Neural progenitor cell (in vitro differentiated cells): Measurements from ENCODE around the gene XIRP1. TPM values are rescaled to one million over a fixed set of nuclear protein-coding genes. Genes with fewer than 3 reads are reported as not detected.

Experiments used
- DNase-seq: peaks from one replicate; pipeline ENCODE4 v3.0.0-alpha.2; 2016; ENCODE audit warnings: low spot score
- H2AFZ ChIP-seq: fragments of 200-600 bp; sonication (generic); replicated peaks from 2 replicates; pipeline ENCODE4 v1.6.1; 2016; ENCODE audit warnings: antibody characterized with exemption
- H3F3A ChIP-seq: fragments of 200-600 bp; sonication (generic); 2 replicates; pipeline ENCODE4 v1.6.1; 2016; ENCODE audit warnings: antibody characterized with exemption, low read depth
- H3K27ac ChIP-seq: fragments of 200-600 bp; sonication (generic); 2 replicates; pipeline ENCODE4 v1.5.1; 2016; ENCODE audit warnings: mild to moderate bottlenecking
- H3K27me3 ChIP-seq: fragments of 200-600 bp; sonication (generic); 2 replicates; pipeline ENCODE4 v1.6.1; 2016; ENCODE audit warnings: mild to moderate bottlenecking, moderate library complexity
- H3K36me3 ChIP-seq: fragments of 200-600 bp; sonication (generic); 2 replicates; pipeline ENCODE4 v1.5.1; 2016
- H3K4me1 ChIP-seq: fragments of 200-600 bp; sonication (generic); 2 replicates; pipeline ENCODE4 v1.6.1; 2016; ENCODE audit warnings: mixed run types
- H3K4me2 ChIP-seq: fragments of 200-600 bp; sonication (generic); 2 replicates; pipeline ENCODE4 v1.6.1; 2016
- H3K4me3 ChIP-seq: fragments of 200-600 bp; sonication (generic); 2 replicates; pipeline ENCODE4 v1.5.1; 2016
- H3K79me2 ChIP-seq: fragments of 200-600 bp; sonication (generic); 2 replicates; pipeline ENCODE4 v1.6.1; 2016; ENCODE audit warnings: low read depth
- H3K9ac ChIP-seq: fragments of 200-600 bp; sonication (generic); 2 replicates; pipeline ENCODE4 v1.6.1; 2016
- H3K9me3 ChIP-seq: fragments of 200-600 bp; sonication (generic); 2 replicates; pipeline ENCODE4 v1.5.1; 2016; ENCODE audit warnings: low read depth
- H4K20me1 ChIP-seq: fragments of 200-600 bp; sonication (generic); 2 replicates; pipeline ENCODE4 v1.6.1; 2016; ENCODE audit warnings: low read depth
- H3K27ac Mint-ChIP-seq: 3 replicates; pipeline ENCODE4 v1.8.0; 2021; ENCODE audit warnings: mixed read lengths
- H3K27me3 Mint-ChIP-seq: 2 replicates; pipeline ENCODE4 v1.8.0; 2022; ENCODE audit warnings: low read depth, mild to moderate bottlenecking, inconsistent platforms, moderate library complexity, mixed read lengths; ENCODE audit not compliant: insufficient read depth
- H3K36me3 Mint-ChIP-seq: 3 replicates; pipeline ENCODE4 v1.8.0; 2021; ENCODE audit warnings: mixed read lengths
- H3K4me1 Mint-ChIP-seq: 3 replicates; pipeline ENCODE4 v1.8.0; 2021; ENCODE audit warnings: mixed read lengths
- H3K4me3 Mint-ChIP-seq: 3 replicates; pipeline ENCODE4 v1.8.0; 2021; ENCODE audit warnings: mild to moderate bottlenecking, moderate library complexity, mixed read lengths
- H3K9me3 Mint-ChIP-seq: 3 replicates; pipeline ENCODE4 v1.8.0; 2020; ENCODE audit warnings: mixed read lengths
- EZH2 ChIP-seq: fragments of 200-600 bp; sonication (generic); IDR thresholded peaks from 2 replicates; pipeline ENCODE4 v1.6.1; 2017; ENCODE audit warnings: antibody characterized with exemption, mild to moderate bottlenecking, moderate library complexity
- EZH2phosphoT487 ChIP-seq: fragments of 200-600 bp; sonication (generic); IDR thresholded peaks from 2 replicates; pipeline ENCODE4 v1.6.1; 2017; ENCODE audit warnings: antibody characterized with exemption
- total RNA-seq: library from RNA; depleted of rRNA; stranded (reverse); fragments of >200 nt; gene quantifications from 2 replicates; pipeline ENCODE4 v1.2.3, GENCODE V29; 2015; ENCODE audit warnings: low replicate concordance
- TF ChIP-seq, protein P1 (sequence below): fragments of 200-600 bp; sonication (generic); IDR thresholded peaks from 2 replicates; pipeline ENCODE4 v1.5.1; 2017; ENCODE audit warnings: antibody characterized with exemption, mild to moderate bottlenecking

The XIRP1 gene
- total RNA-seq, 1 donor from 2014 or later: not detected

DNA sequence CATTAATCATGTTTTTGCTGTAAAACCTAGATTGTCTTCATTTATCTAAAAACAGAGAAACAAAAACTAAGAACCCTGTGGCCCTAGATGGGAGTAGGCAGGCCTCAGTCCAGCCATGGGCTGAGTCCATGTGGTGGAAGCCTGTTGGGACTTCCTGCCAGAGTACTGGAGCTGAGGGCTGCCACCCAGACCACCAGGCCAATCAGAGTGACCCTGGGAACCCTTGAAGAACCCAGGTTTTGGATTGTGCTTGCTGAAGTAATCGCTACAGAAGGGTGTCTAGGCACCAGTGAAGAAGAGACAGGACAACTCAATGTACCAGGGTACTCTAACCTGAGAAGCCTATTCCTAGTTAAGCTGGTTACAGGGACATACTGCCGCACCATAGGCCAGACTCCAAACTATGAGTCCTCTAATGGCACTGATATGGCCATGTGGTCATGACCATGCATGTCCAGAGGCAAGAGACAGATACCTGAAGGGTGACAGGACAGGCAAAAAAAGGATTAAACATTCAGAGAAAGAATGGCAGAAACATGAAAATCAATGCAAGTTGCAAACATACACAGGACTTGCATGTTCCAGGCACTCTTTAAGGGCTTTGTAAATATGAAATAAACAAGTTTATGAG lies 51.9 kb downstream of the XIRP1 start:
- H3K27ac Mint-ChIP-seq: peak overlapping the region; percentile 14

GRCh38 chr3:39139442-39139841 lies 53.0 kb downstream of the XIRP1 start:
- peaks cover 10% of the 10 kb centered on the region for H3K36me3 Mint-ChIP-seq
- H3K27ac ChIP-seq: no peak overlapping the region

More for the DNA sequence above, 51.9 kb downstream of the XIRP1 start:
- H3K36me3 Mint-ChIP-seq: peaks cover 13% of the 10 kb centered on the region
- Histone ChIP-seq H3K4me3 (no peak overlapping the region), H3K4me1 (no peaks in the 10 kb centered on the region), H4K20me1 (no peaks in the 10 kb centered on the region), H3K9ac (no peak overlapping the region), H3K4me2 (no peak overlapping the region), H3K27ac (no peak overlapping the region), H2AFZ (no peak overlapping the region), H3F3A (no peaks in the 10 kb centered on the region), H3K79me2 (no peaks in the 10 kb centered on the region), H3K36me3 (no peaks in the 10 kb centered on the region), H3K9me3 (no peaks in the 10 kb centered on the region), H3K27me3 (no peaks in the 10 kb centered on the region)
- peaks cover 3% of the 10 kb centered on the region for H3K4me1 Mint-ChIP-seq
- TF ChIP-seq EZH2 (no peak), EZH2phosphoT487 (no peak)
- TF ChIP-seq, protein P1, sequence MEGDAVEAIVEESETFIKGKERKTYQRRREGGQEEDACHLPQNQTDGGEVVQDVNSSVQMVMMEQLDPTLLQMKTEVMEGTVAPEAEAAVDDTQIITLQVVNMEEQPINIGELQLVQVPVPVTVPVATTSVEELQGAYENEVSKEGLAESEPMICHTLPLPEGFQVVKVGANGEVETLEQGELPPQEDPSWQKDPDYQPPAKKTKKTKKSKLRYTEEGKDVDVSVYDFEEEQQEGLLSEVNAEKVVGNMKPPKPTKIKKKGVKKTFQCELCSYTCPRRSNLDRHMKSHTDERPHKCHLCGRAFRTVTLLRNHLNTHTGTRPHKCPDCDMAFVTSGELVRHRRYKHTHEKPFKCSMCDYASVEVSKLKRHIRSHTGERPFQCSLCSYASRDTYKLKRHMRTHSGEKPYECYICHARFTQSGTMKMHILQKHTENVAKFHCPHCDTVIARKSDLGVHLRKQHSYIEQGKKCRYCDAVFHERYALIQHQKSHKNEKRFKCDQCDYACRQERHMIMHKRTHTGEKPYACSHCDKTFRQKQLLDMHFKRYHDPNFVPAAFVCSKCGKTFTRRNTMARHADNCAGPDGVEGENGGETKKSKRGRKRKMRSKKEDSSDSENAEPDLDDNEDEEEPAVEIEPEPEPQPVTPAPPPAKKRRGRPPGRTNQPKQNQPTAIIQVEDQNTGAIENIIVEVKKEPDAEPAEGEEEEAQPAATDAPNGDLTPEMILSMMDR: no peak
- peaks cover 8% of the 10 kb centered on the region for H3K27me3 Mint-ChIP-seq
- H3K4me3 Mint-ChIP-seq: no peak overlapping the region
- H3K9me3 Mint-ChIP-seq: no peaks in the 10 kb centered on the region
- DNase-seq: no peak

DNA sequence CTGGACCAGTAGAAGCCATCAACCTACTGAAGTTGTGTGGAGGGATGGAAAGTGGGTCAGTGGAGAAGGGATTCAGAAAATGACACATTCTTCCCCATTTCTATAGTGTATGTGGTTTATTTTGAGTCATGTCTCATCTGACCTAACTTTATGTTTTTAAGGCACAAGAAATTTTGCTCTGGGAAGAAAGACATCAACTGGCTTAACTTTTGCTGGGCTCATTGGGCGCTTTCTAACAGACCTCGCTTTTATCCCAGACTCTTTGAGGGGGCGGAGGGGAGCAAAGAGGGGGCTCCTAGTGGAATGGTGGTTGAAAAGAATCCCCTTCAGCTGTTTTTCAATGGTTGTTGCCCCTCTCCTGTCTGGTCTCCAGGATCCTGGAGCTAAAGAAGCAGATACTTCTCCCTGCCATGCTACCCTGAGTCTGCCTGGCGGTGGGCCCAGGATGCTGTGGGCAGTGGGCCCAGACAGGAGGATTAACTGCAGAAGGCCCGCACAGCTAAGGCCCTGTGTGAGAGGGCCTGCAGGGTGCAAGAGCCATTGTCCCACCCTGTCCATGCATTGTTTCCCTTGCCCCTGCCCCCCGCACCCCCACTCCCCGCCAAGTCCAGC lies 53.5 kb downstream of the XIRP1 start:
- no peak overlapping the region for H3K4me3 ChIP-seq
- DNase-seq: no peak
- no peaks in the 10 kb centered on the region for H4K20me1 ChIP-seq
- no peaks in the 10 kb centered on the region for H3K9me3 ChIP-seq
- H3K9ac ChIP-seq: no peak overlapping the region
- no peaks in the 10 kb centered on the region for H3K4me1 Mint-ChIP-seq
- TF ChIP-seq EZH2phosphoT487 (no peak), EZH2 (no peak)
- TF ChIP-seq, protein P1: no peak
- H3K27me3 ChIP-seq: no peaks in the 10 kb centered on the region
- H3K4me3 Mint-ChIP-seq: no peak overlapping the region
- no peak overlapping the region for H3K27ac ChIP-seq
- H3K4me1 ChIP-seq: no peaks in the 10 kb centered on the region
- no peak overlapping the region for H3K4me2 ChIP-seq
- H3F3A ChIP-seq: no peaks in the 10 kb centered on the region
- no peak overlapping the region for H3K27ac Mint-ChIP-seq
- H3K36me3 ChIP-seq: no peaks in the 10 kb centered on the region
- peaks cover 4% of the 10 kb centered on the region for H3K27me3 Mint-ChIP-seq
- no peaks in the 10 kb centered on the region for H3K79me2 ChIP-seq
- H3K36me3 Mint-ChIP-seq: peaks cover 9% of the 10 kb centered on the region
- H3K9me3 Mint-ChIP-seq: no peaks in the 10 kb centered on the region
- no peak overlapping the region for H2AFZ ChIP-seq

More at GRCh38 chr3:39139442-39139841, 53.0 kb downstream of the XIRP1 start:
- Histone ChIP-seq H3K4me2 (no peak overlapping the region), H3K27me3 (no peaks in the 10 kb centered on the region), H3K36me3 (no peaks in the 10 kb centered on the region), H2AFZ (no peak overlapping the region), H3F3A (no peaks in the 10 kb centered on the region), H4K20me1 (no peaks in the 10 kb centered on the region), H3K9ac (no peak overlapping the region), H3K4me3 (no peak overlapping the region), H3K79me2 (no peaks in the 10 kb centered on the region), H3K4me1 (no peaks in the 10 kb centered on the region), H3K9me3 (no peaks in the 10 kb centered on the region)
- Mint-ChIP-seq H3K4me1 (peaks cover under 1% of the 10 kb centered on the region), H3K9me3 (no peaks in the 10 kb centered on the region), H3K4me3 (no peak overlapping the region), H3K27ac (no peak overlapping the region), H3K27me3 (peaks cover 5% of the 10 kb centered on the region)
- TF ChIP-seq, protein P1: no peak
- DNase-seq: no peak
